ENCODE measurements around the gene ZNF470.

The ZNF470 gene

DNA sequence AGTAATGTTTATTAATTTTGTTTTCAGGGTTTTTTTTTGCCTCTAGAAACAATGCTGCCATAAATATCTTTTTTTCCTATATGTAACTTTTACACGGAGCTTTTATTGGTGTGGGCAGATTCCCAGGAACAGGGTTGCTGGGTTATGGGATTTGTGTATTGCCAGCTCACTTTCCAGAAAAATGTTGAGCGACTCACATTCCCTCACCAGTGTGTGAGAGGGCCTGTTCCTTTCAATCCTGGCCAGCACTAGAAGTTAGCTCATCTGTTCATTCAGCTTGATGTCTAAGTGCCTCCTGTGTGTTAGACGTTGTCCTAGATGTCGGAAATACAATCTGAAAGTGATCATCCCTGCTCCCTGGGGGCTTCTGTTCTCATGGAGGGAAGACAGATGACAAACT, 30.4 kb downstream of the ZNF470 start:
- intact Hi-C loops (cut with DNase I): loop anchor here (10.0 kb wide), 1 partner anchor 67 kb away; no protein-coding TSS in a partner anchor
- no peak for DNase-seq

DNA sequence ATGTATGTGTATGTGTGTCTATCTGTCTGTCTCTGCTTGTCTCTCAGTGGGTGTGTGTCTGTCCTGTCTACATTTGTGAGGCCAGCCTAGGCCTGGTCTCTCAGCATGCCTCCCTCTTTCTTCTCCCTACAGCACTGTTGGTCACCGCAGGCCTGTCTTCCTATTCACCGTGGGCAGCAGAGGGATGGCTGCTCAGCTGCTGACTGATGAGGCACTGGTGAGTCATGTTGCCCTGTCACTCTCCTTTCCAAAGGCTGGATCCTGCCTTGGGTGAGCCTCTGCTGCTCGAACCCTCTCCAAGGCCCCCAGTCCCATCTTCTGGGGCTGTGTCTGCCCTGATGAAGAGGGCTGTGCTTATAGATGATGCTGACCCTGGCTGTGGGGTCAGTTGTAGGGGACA, 34.1 kb downstream of the ZNF470 start:
- DNase-seq: no peak
- intact Hi-C loops (cut with DNase I): no loop called here

DNA sequence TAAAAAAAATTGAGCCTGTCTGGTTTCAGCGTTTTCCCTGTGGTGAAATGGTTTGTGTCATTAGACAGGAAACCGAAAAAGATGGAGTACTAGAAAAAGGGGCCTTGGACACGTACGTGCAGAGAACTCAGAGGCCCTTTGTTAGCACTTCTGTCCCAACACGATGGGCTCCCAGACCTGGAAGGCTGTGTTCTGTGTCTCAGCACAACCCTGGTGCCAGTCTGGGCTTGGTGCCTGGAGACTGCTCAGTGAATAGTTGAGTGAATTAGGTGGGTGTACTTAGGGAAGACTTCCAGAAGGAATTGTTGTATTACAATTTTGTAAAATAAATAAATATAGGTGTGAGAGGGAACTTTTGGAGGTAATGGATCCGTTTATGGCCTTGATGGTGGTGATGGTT, 36.6 kb downstream of the ZNF470 start:
- DNase-seq: peak in 32 of 42 donors; percentile 14 to 83 (median 52)
- intact Hi-C loops (cut with DNase I): no loop called here

DNA sequence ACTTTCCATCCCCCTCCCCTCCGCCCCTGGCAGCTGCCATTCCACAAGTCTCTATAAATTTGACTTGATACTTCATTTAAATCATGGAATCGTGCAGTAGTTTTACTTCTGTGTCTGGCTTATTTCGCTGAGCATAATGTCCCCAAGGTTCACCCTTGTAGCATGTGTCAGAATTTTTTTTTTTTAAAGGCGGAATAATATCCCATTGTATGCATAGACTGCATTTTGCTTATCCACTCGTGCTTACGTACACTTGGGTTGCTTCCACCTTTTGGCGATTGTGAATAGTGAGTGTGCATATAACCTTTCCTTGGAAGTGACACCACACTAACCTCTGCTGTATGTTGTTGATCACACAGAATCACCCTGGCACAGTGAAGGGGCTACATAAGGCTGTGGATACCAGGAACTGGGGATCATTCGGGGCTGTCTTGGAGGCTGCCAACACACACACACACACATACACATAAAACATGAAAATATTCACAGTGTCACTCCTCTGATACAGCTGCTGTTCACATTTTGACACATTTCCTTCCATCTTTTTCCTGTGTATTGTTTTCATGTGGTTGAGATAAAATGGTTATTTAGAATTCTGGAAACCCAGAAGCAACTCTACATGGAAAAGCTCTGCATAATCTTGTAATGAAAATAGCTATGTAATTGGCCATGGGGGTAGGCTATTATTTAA, 41.2 kb downstream of the ZNF470 start:
- no peak for DNase-seq
- intact Hi-C loops (cut with DNase I): no loop called here

DNA sequence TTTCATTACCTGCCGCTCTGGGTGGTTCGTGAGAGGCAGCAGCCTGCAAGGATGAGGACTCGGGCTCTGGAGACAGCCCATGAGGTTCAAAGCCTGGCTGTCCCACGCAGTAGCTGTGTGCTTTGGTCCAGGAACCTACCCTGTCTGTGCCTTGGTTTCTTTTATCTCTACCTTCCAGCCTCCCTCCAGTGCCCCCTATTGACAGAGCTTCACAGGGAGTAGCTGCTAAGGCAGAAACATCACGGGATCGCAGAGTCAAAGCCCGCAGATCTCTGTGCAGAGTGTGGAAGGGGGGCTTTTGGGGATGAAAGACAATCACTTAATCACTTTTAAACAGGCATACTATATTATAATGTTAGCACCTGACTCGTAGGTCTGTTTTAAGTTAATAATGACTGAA, 44.0 kb downstream of the ZNF470 start:
- no peak for DNase-seq
- intact Hi-C loops (cut with DNase I): no loop called here

DNA sequence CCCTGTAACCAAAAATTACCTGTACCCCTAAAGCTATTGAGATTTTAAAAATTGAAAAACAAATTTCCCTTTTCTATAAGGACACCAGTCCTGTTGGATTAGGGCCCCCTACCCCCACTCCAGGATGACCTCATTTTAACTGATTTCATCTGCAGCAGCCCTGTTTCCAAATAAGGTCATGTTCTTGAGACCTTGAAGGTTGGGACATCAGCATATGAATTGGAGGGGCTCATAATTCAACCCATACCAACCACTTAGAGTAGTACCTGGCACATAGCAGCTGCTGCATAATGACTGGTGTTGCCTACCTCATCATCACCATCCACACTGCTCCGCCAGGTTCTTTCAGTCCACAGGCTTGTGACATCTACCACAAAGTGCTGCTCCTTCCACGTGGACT, 45.5 kb downstream of the ZNF470 start:
- intact Hi-C loops (cut with DNase I): no loop called here
- no peak for DNase-seq

DNA sequence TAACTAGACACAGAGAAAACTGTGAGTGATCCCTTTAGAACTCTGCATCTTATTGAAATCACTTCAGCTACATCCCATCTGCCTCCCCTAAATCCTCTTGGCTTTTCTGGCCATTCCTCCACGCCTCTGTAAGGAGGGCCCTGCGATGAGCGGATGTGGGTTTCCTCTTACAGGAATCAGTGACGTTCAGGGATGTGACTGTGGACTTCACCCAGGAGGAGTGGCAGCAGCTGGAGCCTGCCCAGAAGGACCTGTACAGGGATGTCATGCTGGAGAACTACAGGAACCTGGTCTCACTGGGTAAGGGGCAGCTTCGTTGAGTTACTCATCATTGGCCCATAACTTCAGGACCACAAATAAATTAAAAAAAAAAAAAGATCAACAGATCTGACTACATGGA, 46.4 kb downstream of the ZNF470 start:
- no peak for DNase-seq
- intact Hi-C loops (cut with DNase I): no loop called here

DNA sequence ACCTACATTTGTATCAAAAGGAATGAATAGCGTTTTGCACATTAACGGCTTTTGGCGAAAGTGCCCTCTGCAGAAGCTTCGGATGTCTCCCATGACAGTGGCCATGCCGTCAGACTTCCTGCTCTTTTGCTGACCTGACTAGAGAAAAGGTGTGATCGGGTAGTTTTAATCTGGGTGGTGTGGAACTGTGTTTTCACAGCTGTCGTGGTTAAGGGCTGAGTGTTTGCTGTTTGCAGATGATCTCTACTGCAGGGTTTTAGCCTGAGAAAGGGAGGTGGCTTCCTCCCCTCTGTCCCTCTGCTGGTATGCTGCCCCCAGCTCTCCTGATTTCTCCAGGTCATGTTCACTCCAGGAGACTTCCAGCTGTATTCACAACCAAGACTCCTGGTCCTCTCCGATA, 50.3 kb downstream of the ZNF470 start:
- DNase-seq: no peak
- intact Hi-C loops (cut with DNase I): no loop called here

DNA sequence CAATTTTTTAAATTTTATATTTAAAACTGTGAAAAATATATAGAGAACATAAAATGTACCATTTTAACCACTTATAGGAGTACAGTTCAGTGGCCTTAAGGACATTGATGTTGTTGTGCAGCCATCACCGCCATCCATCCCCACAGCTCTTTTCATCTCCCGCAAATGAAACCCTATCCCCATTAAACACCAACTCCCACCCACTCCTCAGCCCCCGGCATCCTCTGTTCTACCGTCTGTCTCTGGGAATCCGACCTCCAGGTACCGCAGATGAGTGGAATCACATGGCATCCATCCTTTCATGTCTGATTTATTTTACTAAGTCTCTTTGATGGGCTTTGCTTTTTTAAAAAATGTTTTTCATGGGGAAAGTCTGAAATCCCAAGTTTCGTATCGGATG, 51.9 kb downstream of the ZNF470 start:
- intact Hi-C loops (cut with DNase I): no loop called here
- peak in 1 of 42 donors; percentile 20 for DNase-seq

DNA sequence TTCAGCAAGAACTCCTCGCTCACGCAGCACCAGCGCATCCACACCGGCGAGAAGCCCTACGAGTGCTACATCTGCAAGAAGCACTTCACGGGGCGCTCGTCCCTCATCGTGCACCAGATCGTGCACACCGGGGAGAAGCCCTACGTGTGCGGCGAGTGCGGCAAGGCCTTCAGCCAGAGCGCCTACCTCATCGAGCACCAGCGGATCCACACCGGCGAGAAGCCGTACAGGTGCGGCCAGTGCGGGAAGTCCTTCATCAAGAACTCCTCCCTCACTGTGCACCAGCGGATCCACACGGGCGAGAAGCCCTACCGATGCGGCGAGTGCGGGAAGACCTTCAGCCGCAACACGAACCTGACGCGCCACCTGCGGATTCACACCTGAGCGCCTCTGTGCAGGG, 55.1 kb downstream of the ZNF470 start:
- DNase-seq: no peak
- intact Hi-C loops (cut with DNase I): no loop called here

DNA sequence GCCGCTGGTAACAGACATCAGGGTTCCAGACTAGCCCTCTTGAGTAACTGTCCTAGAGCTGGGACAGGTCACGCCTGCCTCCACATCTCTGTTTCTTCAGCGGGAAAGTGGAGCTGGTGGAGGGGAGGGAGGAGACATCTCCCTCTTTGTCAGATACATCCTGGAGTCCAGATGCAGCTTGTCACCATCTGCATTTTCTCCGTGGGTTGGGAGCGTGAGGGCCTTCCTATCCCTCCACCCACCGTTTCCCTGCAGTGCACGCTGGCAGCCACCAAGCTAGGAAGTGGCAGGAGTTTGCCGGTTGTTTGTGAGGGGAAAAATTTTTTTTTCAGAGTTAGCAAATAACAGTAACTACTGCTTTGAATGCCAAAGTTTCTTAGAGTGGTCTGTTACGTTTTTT, 55.7 kb downstream of the ZNF470 start:
- intact Hi-C loops (cut with DNase I): no loop called here
- DNase-seq: no peak

DNA sequence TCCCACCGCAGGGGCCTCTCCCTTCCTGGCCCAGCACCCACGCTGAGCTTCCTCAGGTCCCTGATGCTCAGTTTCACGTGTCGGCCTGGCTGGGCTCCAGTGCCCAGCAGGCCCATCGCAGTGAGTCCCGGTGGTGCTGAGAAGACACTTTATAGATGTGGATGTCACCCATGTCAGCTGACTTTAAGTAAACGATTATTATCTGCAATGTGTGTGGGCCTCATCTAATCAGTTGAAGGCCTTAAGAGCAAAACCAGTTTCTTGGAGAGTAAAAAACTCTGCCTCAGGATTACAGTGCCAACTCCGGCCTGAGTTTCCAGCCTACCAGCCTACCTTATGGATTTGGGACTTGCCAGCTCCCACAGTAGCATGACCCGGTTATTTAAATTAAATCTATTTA, 58.4 kb downstream of the ZNF470 start:
- intact Hi-C loops (cut with DNase I): no loop called here

DNA sequence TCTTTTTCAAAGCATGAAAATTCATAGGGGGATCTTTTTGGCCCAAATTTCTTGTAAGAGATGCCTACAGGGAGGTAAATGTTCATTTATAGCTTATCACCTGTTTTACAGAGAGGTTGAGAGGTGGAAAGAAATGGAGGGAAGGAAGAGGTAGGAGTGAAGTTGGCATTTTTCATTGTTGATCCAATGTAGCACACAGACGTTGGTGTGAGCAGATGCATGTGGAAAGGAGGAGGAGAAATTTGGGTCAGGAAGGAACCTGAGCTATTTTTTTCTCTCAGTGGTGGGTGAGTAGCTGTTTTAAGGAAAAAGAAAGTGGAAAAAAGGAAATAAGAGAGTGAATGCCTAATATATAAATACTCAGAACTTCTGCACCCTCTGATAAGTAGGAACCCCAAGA, 65.8 kb downstream of the ZNF470 start:
- DNase-seq: peak in 9 of 42 donors; percentile 11 to 67 (median 36)
- intact Hi-C loops (cut with DNase I): no loop called here

More for the DNA sequence above, 58.4 kb downstream of the ZNF470 start:
- no peak for DNase-seq

DNA sequence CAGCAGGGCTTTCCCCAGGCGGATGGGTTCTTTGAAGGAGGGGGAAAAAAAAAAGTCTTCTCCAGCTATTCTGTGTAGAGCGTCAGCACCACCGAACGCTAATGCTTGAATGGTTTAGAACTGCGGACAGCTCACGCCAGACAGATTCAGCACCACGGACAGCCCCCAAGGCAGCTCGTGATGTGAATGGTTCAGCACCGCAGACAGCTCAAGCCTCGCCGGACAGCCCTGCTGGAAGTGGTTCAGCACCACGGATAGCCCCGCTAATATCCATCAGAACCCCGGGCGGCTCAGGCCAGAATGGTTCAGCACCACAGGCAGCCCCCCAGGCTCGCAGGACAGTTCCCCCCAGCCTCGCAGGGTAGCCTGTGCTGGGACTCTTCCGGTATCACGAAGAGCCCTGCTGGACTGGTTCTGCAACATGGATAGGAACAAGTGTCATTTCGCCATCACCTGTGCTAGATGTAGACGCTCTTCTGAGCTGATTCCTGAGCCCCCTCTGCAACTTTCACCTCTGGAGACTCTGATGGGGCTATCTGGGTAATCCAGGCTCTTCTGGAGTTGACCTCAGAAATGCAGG, 70.8 kb downstream of the ZNF470 start:
- intact Hi-C loops (cut with DNase I): no loop called here
- peak; percentile 28 to 88 (median 73) for DNase-seq

Data from head of caudate nucleus (tissue), 42 donors.